H9 (cell line): ENCODE results near the gene RAMP3. TPM values are rescaled to one million over a fixed set of nuclear protein-coding genes. Genes with fewer than 3 reads are reported as not detected.
"Not testable (repeated sequence)": the region's sequence is repeated elsewhere in the genome, so short reads cannot be mapped to it uniquely, and the experiment has no call there.

Experiments
- DNase-seq: peaks from one replicate; pipeline ENCODE4 v3.0.0-alpha.2; 2017
- H2AFZ ChIP-seq: one replicate; pipeline ENCODE4 v1.6.1; 2013; ENCODE audit warnings: mild to moderate bottlenecking, low read length, control low read depth, moderate library complexity
- H2AK5ac ChIP-seq: 2 replicates; pipeline ENCODE4 v1.6.1; 2013; ENCODE audit warnings: low read length, control low read depth, mixed read lengths; ENCODE audit not compliant: insufficient read length
- H2BK120ac ChIP-seq: one replicate; pipeline ENCODE4 v1.6.1; 2013; ENCODE audit warnings: low read depth, mild to moderate bottlenecking, low read length, control low read depth, inconsistent platforms; ENCODE audit not compliant: poor library complexity, severe bottlenecking
- H2BK12ac ChIP-seq: 2 replicates; pipeline ENCODE4 v1.6.1; 2013; ENCODE audit warnings: low read length, control low read depth, mixed read lengths, low read depth; ENCODE audit not compliant: insufficient read length
- H2BK15ac ChIP-seq: 2 replicates; pipeline ENCODE4 v1.6.1; 2013; ENCODE audit warnings: low read depth, low read length, control low read depth
- H2BK20ac ChIP-seq: one replicate; pipeline ENCODE4 v1.6.1; 2013; ENCODE audit warnings: low read depth, mild to moderate bottlenecking, low read length, control low read depth, inconsistent platforms; ENCODE audit not compliant: poor library complexity, severe bottlenecking
- H2BK5ac ChIP-seq: 2 replicates; pipeline ENCODE4 v1.6.1; 2013; ENCODE audit warnings: low read length, control low read depth, mixed read lengths; ENCODE audit not compliant: insufficient read length
- H3K14ac ChIP-seq: 2 replicates; pipeline ENCODE4 v1.6.1; 2013; ENCODE audit warnings: low read length, control low read depth; ENCODE audit not compliant: insufficient read depth
- H3K18ac ChIP-seq: 2 replicates; pipeline ENCODE4 v1.6.1; 2013; ENCODE audit warnings: low read depth, mild to moderate bottlenecking, mixed read lengths, low read length, control low read depth; ENCODE audit not compliant: insufficient read length
- H3K23ac ChIP-seq: 2 replicates; pipeline ENCODE4 v1.6.1; 2013; ENCODE audit warnings: low read length, control low read depth, mixed read lengths, low read depth; ENCODE audit not compliant: insufficient read length
- H3K23me2 ChIP-seq: 2 replicates; pipeline ENCODE4 v1.6.1; 2013; ENCODE audit warnings: low read depth, mild to moderate bottlenecking, mixed read lengths, low read length, control low read depth; ENCODE audit not compliant: insufficient read length, poor library complexity, severe bottlenecking
- H3K27ac ChIP-seq: 2 replicates; pipeline ENCODE4 v1.5.1; 2013; ENCODE audit warnings: low read length, control low read depth, mixed read lengths, low read depth; ENCODE audit not compliant: insufficient read length
- H3K27me3 ChIP-seq: 2 replicates; pipeline ENCODE4 v1.6.1; 2013; ENCODE audit warnings: low read length, control low read depth, inconsistent platforms; ENCODE audit not compliant: insufficient read depth
- H3K4ac ChIP-seq: 2 replicates; pipeline ENCODE4 v1.6.1; 2013; ENCODE audit warnings: low read depth, mild to moderate bottlenecking, control low read depth, inconsistent platforms, low read length, moderate library complexity
- H3K4me1 ChIP-seq: 2 replicates; pipeline ENCODE4 v1.6.1; 2013; ENCODE audit warnings: low read length, control low read depth, inconsistent platforms; ENCODE audit not compliant: insufficient read depth
- H3K4me2 ChIP-seq: 2 replicates; pipeline ENCODE4 v1.6.1; 2013; ENCODE audit warnings: low read length, control low read depth, mixed read lengths; ENCODE audit not compliant: insufficient read length, insufficient read depth
- H3K56ac ChIP-seq: 2 replicates; pipeline ENCODE4 v1.6.1; 2013; ENCODE audit warnings: low read depth, mild to moderate bottlenecking, mixed read lengths, low read length, control low read depth; ENCODE audit not compliant: insufficient read length
- H3K79me1 ChIP-seq: 2 replicates; pipeline ENCODE4 v1.6.1; 2013; ENCODE audit warnings: low read depth, mild to moderate bottlenecking, moderate library complexity, low read length, control low read depth, inconsistent platforms; ENCODE audit not compliant: insufficient read depth, poor library complexity, severe bottlenecking
- H3K79me2 ChIP-seq: 2 replicates; pipeline ENCODE4 v1.6.1; 2013; ENCODE audit warnings: low read length, control low read depth, inconsistent platforms; ENCODE audit not compliant: insufficient read depth
- H3K9ac ChIP-seq: 2 replicates; pipeline ENCODE4 v1.6.1; 2013; ENCODE audit warnings: low read length, control low read depth, mixed read lengths; ENCODE audit not compliant: insufficient read length; ENCODE audit errors: extremely low read depth
- H3K9me3 ChIP-seq: one replicate; pipeline ENCODE4 v1.6.1; 2013; ENCODE audit warnings: low read depth, low read length, inconsistent platforms; ENCODE audit not compliant: control insufficient read depth
- H3T11ph ChIP-seq: one replicate; pipeline ENCODE4 v1.6.1; 2013; ENCODE audit warnings: mild to moderate bottlenecking, low read length, control low read depth, inconsistent platforms
- H4K20me1 ChIP-seq: one replicate; pipeline ENCODE4 v1.6.1; 2013; ENCODE audit not compliant: control insufficient read depth, insufficient read length, insufficient read depth
- H4K5ac ChIP-seq: 2 replicates; pipeline ENCODE4 v1.6.1; 2013; ENCODE audit warnings: low read depth, mild to moderate bottlenecking, mixed read lengths, low read length, control low read depth; ENCODE audit not compliant: insufficient read length
- H4K8ac ChIP-seq: replicated peaks from 2 replicates; pipeline ENCODE4 v1.6.1; 2013; ENCODE audit warnings: low read length, control low read depth, mixed read lengths, low read depth; ENCODE audit not compliant: insufficient read length
- H4K91ac ChIP-seq: 2 replicates; pipeline ENCODE4 v1.6.1; 2013; ENCODE audit warnings: low read depth, mild to moderate bottlenecking, moderate library complexity, mixed read lengths, low read length, control low read depth; ENCODE audit not compliant: insufficient read length
- H3K27ac Mint-ChIP-seq, 3 experiments: 2 replicates in 2 of 3; 3 replicates in 1 of 3; pipeline ENCODE4 v1.8.0; 2020 to 2021; ENCODE audit warnings: mixed read lengths in 3 of 3, mild to moderate bottlenecking in 1 of 3, moderate library complexity in 1 of 3
- H3K27me3 Mint-ChIP-seq: 2 replicates; pipeline ENCODE4 v1.8.0; 2021; ENCODE audit warnings: low read depth, mild to moderate bottlenecking, moderate library complexity, mixed read lengths
- H3K36me3 Mint-ChIP-seq, 3 experiments: 2 replicates in 2 of 3; 3 replicates in 1 of 3; pipeline ENCODE4 v1.8.0; 2020 to 2021; ENCODE audit warnings: low read depth in 3 of 3, mixed read lengths in 3 of 3; ENCODE audit not compliant: insufficient read depth in 1 of 3
- H3K4me1 Mint-ChIP-seq, 2 experiments: 2 replicates each; pipeline ENCODE4 v1.8.0; 2020; ENCODE audit warnings: mixed read lengths in 2 of 2
- H3K4me3 Mint-ChIP-seq, 2 experiments: 2 replicates in 1 of 2; 3 replicates in 1 of 2; pipeline ENCODE4 v1.8.0; 2020 to 2021; ENCODE audit warnings: mild to moderate bottlenecking in 2 of 2, mixed read lengths in 2 of 2, moderate library complexity in 1 of 2
- H3K9me3 Mint-ChIP-seq, 2 experiments: 2 replicates in 1 of 2; 3 replicates in 1 of 2; pipeline ENCODE4 v1.8.0; 2020; ENCODE audit warnings: mild to moderate bottlenecking in 2 of 2, mixed read lengths in 2 of 2, moderate library complexity in 1 of 2
- WGBS: extraction: QIAGEN DNeasy Blood & Tissue Kit; methylation state at CpG from one replicate; pipeline ENCODE4 v1.1.7; 2013; ENCODE audit warnings: missing lambda C conversion rate, low lambda C conversion rate, mixed read lengths; ENCODE audit not compliant: insufficient read length; ENCODE audit errors: extremely low coverage; 5-methylcytosine and 5-hydroxymethylcytosine counted together
- total RNA-seq: library from RNA; stranded (reverse); gene quantifications from 2 replicates; pipeline ENCODE4 v1.2.1, GENCODE V29; 2021

The RAMP3 gene
- total RNA-seq, 1 experiment from 2014 or later: 0.63 TPM

DNA sequence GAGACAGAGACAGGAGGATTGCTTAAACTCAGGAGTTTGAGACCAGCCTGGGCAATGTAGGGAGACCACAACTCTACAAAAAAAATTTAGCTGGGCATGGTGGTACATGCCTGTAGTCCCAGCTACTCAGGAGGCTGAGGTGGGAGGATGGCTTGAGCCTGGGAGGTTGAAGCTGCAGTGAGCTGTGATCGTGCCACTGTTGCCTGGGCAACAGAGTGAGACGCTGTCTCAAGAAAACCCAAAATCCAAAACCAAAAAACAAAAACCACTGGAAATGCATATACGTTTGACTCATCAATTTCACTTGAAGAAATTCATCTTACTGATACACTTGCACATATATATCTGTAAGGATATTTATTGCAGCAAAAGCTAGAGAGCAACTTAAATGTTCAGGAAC is 52.3 kb downstream of the RAMP3 start:
- Mint-ChIP-seq H3K27me3 (peaks cover 18% of the 10 kb centered on the region), H3K27ac (peak overlapping the region in 1 of 3 experiments; percentile 24; a peak in 1 of 7 replicates)
- not testable (repeated sequence) for H3K4ac ChIP-seq, DNase-seq, H3K27ac ChIP-seq, H3K14ac ChIP-seq, H3T11ph ChIP-seq, H4K20me1 ChIP-seq, H3K4me1 Mint-ChIP-seq, H2BK12ac ChIP-seq, H4K8ac ChIP-seq, H3K56ac ChIP-seq, H4K5ac ChIP-seq, H2AK5ac ChIP-seq, H3K4me1 ChIP-seq, H2BK120ac ChIP-seq, H3K36me3 Mint-ChIP-seq, H3K18ac ChIP-seq, H3K27me3 ChIP-seq, H2BK5ac ChIP-seq, H3K23ac ChIP-seq, H2BK15ac ChIP-seq, H3K79me2 ChIP-seq, H3K79me1 ChIP-seq, H2BK20ac ChIP-seq, H3K23me2 ChIP-seq, H2AFZ ChIP-seq, H3K4me2 ChIP-seq, H3K9ac ChIP-seq, H4K91ac ChIP-seq, H3K9me3 ChIP-seq, H3K9me3 Mint-ChIP-seq, H3K4me3 Mint-ChIP-seq
- no CpG with 5 or more reads among the region's 3 CpGs for WGBS
